Measurements from ENCODE around the gene ZNF480.
"Not testable (repeated sequence)": the region's sequence is repeated elsewhere in the genome, so short reads cannot be mapped to it uniquely, and the experiment has no call there.

Gene ZNF480

GRCh38 chr19:52339022-52339421 lies 42.1 kb downstream of the ZNF480 start:
- not testable (repeated sequence) for DNase-seq

GRCh38 chr19:52343548-52343947 lies 46.6 kb downstream of the ZNF480 start:
- DNase-seq = peak; percentile 79

- no peak for DNase-seq
Measured at GRCh38 chr19:52345162-52345561, 48.2 kb downstream of the ZNF480 start.

- no peak for DNase-seq
Measured at GRCh38 chr19:52351512-52351911, 54.5 kb downstream of the ZNF480 start.

- DNase-seq = no peak
Measured at GRCh38 chr19:52366414-52366824, 69.5 kb downstream of the ZNF480 start.

GRCh38 chr19:52369559-52370340 lies 72.8 kb downstream of the ZNF480 start, which contains the start of gene ZNF880:
Gene ZNF880 (plus strand): TSS chr19:52369923. CDS start chr19:52369966, 43 bp downstream.
- peak; percentile 96 for DNase-seq

- DNase-seq = no peak
Measured at GRCh38 chr19:52370341-52370710, 73.4 kb downstream of the ZNF480 start.
